GM12878 (cell line): ENCODE measurements around the gene AGBL3. TPM values are rescaled to one million over a fixed set of nuclear protein-coding genes. Genes with fewer than 3 reads are reported as not detected.

Source experiments
- ATAC-seq: fragments of 200-7000 bp; cut with Tn5 transposase; 3 replicates; pipeline ENCODE4 v1.9.1; 2020; ENCODE audit warnings: mild to moderate bottlenecking, moderate library complexity
- BruUV-seq: library from RNA; stranded (reverse); fragments of 400-500 nt; replicated peaks from 2 replicates; lab custom pipeline; 2021; lab: Mats Ljungman, UMichigan
- CTCF ChIA-PET: fragments of 300-600 bp; sonication (Branson Sonifier 250); formaldehyde crosslinking; extraction: SDS; loops from one replicate; lab custom pipeline; 2021; ENCODE audit warnings: inconsistent platforms; lab: Yijun Ruan, JAX
- POLR2A ChIA-PET: fragments of 350-600 bp; formaldehyde crosslinking; extraction: SDS; loops from one replicate; lab custom pipeline; 2021; ENCODE audit warnings: inconsistent platforms; lab: Charles Lee
- RAD21 ChIA-PET: fragments of 300-600 bp; sonication (Branson Sonifier 250); formaldehyde crosslinking; loops from one replicate; lab custom pipeline; 2023; ENCODE audit warnings: antibody characterized with exemption; ENCODE audit not compliant: unreplicated experiment; lab: Charles Lee
- SMC1A ChIA-PET: fragments of 300-600 bp; sonication (Branson Sonifier 250); formaldehyde crosslinking; loops from one replicate; lab custom pipeline; 2023; ENCODE audit not compliant: unreplicated experiment, uncharacterized antibody; lab: Charles Lee
- DNase-seq: peaks from one replicate; pipeline ENCODE4 v3.0.0-alpha.2; 2011; ENCODE audit warnings: low read depth, low spot score
- FAIRE-seq: peaks from 3 replicates; lab custom pipeline; 2011; peaks lifted over from hg19 to GRCh38; lab: Jason Lieb, UNC
- H2AFZ ChIP-seq: 2 replicates; pipeline ENCODE4 v1.6.0; 2011; ENCODE audit warnings: low read depth, low read length, control low read depth; ENCODE audit not compliant: control insufficient read depth
- H3K27ac ChIP-seq: 2 replicates; pipeline ENCODE4 v1.5.1; 2011; ENCODE audit warnings: control low read depth; ENCODE audit not compliant: control insufficient read depth, insufficient read depth
- H3K27me3 ChIP-seq, 2 experiments: replicated peaks in 1 of 2; 2 replicates each; pipeline versions ENCODE4 v1.6.0 to v1.6.1; 2011; ENCODE audit warnings: low read length in 1 of 2; ENCODE audit not compliant: control insufficient read depth in 2 of 2, insufficient read depth in 2 of 2
- H3K36me3 ChIP-seq, 2 experiments: 2 replicates each; pipeline ENCODE4 v1.5.1; 2011; ENCODE audit warnings: low read length in 1 of 2; ENCODE audit not compliant: control insufficient read depth in 2 of 2, insufficient read depth in 2 of 2
- H3K4me1 ChIP-seq: 2 replicates; pipeline ENCODE4 v1.6.1; 2011; ENCODE audit warnings: mild to moderate bottlenecking, low read length, moderate library complexity, mixed read lengths; ENCODE audit not compliant: control insufficient read depth, insufficient read depth
- H3K4me2 ChIP-seq: 2 replicates; pipeline ENCODE4 v1.6.0; 2011; ENCODE audit warnings: control low read depth; ENCODE audit not compliant: control insufficient read depth, insufficient read depth
- H3K4me3 ChIP-seq: fragments of 200-600 bp; sonication (generic); 2 replicates; pipeline ENCODE4 v1.5.1; 2016
- H3K79me2 ChIP-seq: 2 replicates; pipeline ENCODE4 v1.6.0; 2011; ENCODE audit warnings: low read length; ENCODE audit not compliant: control insufficient read depth, insufficient read depth
- H3K9ac ChIP-seq: 2 replicates; pipeline ENCODE4 v1.8.0; 2011; ENCODE audit warnings: low read length, control low read depth, mixed read lengths; ENCODE audit not compliant: control insufficient read depth, insufficient read depth
- H3K9me3 ChIP-seq: replicated peaks from 3 replicates; pipeline ENCODE4 v1.5.1; 2011; ENCODE audit warnings: mild to moderate bottlenecking, low read length; ENCODE audit not compliant: control insufficient read depth, insufficient read depth
- H4K20me1 ChIP-seq: 2 replicates; pipeline ENCODE4 v1.6.0; 2011; ENCODE audit not compliant: control insufficient read depth, insufficient read depth
- ASH2L ChIP-seq: fragments of 300-600, 200-600 bp; sonication (generic); IDR thresholded peaks from 2 replicates; pipeline ENCODE4 v1.6.1; 2017; ENCODE audit warnings: low read depth, mild to moderate bottlenecking, borderline replicate concordance
- ATF3 ChIP-seq: IDR thresholded peaks from 2 replicates; pipeline ENCODE4 v1.6.1; 2011; ENCODE audit warnings: low read depth, mild to moderate bottlenecking, low read length, moderate library complexity, borderline replicate concordance; ENCODE audit errors: extremely low read depth
- CHD2 ChIP-seq: IDR thresholded peaks from 2 replicates; pipeline ENCODE4 v1.6.1; 2011; ENCODE audit warnings: low read depth, low read length, improper control_type of control experiment, borderline replicate concordance
- HDGF ChIP-seq: fragments of 450-650 bp; IDR thresholded peaks from 2 replicates; pipeline ENCODE4 v1.6.1; 2016; ENCODE audit warnings: antibody characterized with exemption
- IKZF2 ChIP-seq, 2 experiments: fragments of 450-650 bp; IDR thresholded peaks; 2 replicates each; pipeline ENCODE4 v1.6.1; 2017; ENCODE audit warnings: mild to moderate bottlenecking in 2 of 2, moderate library complexity in 2 of 2
- JUNB ChIP-seq: IDR thresholded peaks from 2 replicates; pipeline ENCODE4 v1.6.1; 2016; ENCODE audit warnings: antibody characterized with exemption, mild to moderate bottlenecking
- MEF2B ChIP-seq: fragments of 450-650 bp; IDR thresholded peaks from 2 replicates; pipeline ENCODE4 v1.6.1; 2018; ENCODE audit warnings: mild to moderate bottlenecking, moderate library complexity; ENCODE audit not compliant: partially characterized antibody, poor library complexity, severe bottlenecking
- POLR2A ChIP-seq: IDR thresholded peaks from 2 replicates; pipeline ENCODE4 v1.6.1; 2011; ENCODE audit warnings: low read depth, mild to moderate bottlenecking, low read length
- REST ChIP-seq: IDR thresholded peaks from 2 replicates; pipeline ENCODE4 v1.6.1; 2012; ENCODE audit warnings: mild to moderate bottlenecking, low read depth, low read length
- SMAD1 ChIP-seq: fragments of 450-650 bp; IDR thresholded peaks from 2 replicates; pipeline ENCODE4 v1.6.1; 2018; ENCODE audit warnings: mild to moderate bottlenecking, low read depth; ENCODE audit not compliant: partially characterized antibody
- SREBF2 ChIP-seq: IDR thresholded peaks from 2 replicates; pipeline ENCODE4 v1.6.1; 2012; ENCODE audit warnings: mild to moderate bottlenecking, low read length
- TCF3 ChIP-seq: IDR thresholded peaks from 2 replicates; pipeline ENCODE4 v1.6.1; 2012; ENCODE audit warnings: low read depth, mild to moderate bottlenecking, low read length, borderline replicate concordance; ENCODE audit not compliant: insufficient read depth
- ZBTB40 ChIP-seq: fragments of 450-650 bp; IDR thresholded peaks from 2 replicates; pipeline ENCODE4 v1.6.1; 2016; ENCODE audit warnings: mild to moderate bottlenecking, moderate library complexity, borderline replicate concordance
- in situ Hi-C: fragments of 300-500 bp; cut with MboI; formaldehyde crosslinking; loops from 9 replicates; pipeline ENCODE4 v1.14.3; 2018; ENCODE audit warnings: mixed read lengths
- intact Hi-C: fragments of 100-400 bp; cut with micrococcal nuclease; formaldehyde crosslinking; loops from one replicate; pipeline ENCODE4 v1.14.2; 2022; ENCODE audit not compliant: unreplicated experiment
- polyA plus RNA-seq, 11 experiments: library from polyadenylated mRNA; depleted of rRNA in 4 of 11; unstranded in 6 of 11; stranded (reverse) in 5 of 11; fragments of >200 nt; fragmentation: Nextera tagmentation in 4 of 11; fragmentation: Illumina TruSeq in 1 of 11; extraction: Ambion mirVana in 4 of 11; extraction: Trizol in 1 of 11; gene quantifications; 1 replicate in 1 of 11; 2 replicates in 10 of 11; pipeline versions ENCODE4 v1.2.1 to v1.2.3, GENCODE V29; 2011 to 2016; ENCODE audit warnings: inconsistent platforms in 2 of 11, missing spikeins in 2 of 11, low read depth in 1 of 11
- total RNA-seq, 4 experiments: library from RNA; depleted of rRNA in 3 of 4; stranded (reverse); fragments of >200 nt in 3 of 4; fragmentation: Illumina TruSeq in 1 of 4; extraction: Trizol in 1 of 4; gene quantifications; 2 replicates each; pipeline versions ENCODE4 v1.2.1 to v1.2.3, GENCODE V29; 2013 to 2021

AGBL3 gene
- total and polyA plus RNA-seq, 10 of the 15 experiments (the other 5 are each of a cell fraction or from before 2014, with no cell fraction given): 0.82 to 12.4 (median 3.7) TPM

- TF ChIP-seq MEF2B: no peak
These were observed 15.3 kb downstream of the AGBL3 start (continued) for GRCh38 chr7:135001390-135002165.

GRCh38 chr7:135012229-135012628 is 25.9 kb downstream of the AGBL3 start:
- H3K27me3 ChIP-seq: no peaks in the 10 kb centered on the region
- no peak overlapping the region for H3K4me2 ChIP-seq
- FAIRE-seq (no peak), ATAC-seq (no peak), DNase-seq (no peak)
- no peak overlapping the region for H3K9ac ChIP-seq
- no peaks in the 10 kb centered on the region for H3K9me3 ChIP-seq
- CTCF ChIA-PET: no interaction called here
- in situ Hi-C loops: no loop called here
- no peak overlapping the region for H3K4me3 ChIP-seq
- no peaks in the 10 kb centered on the region for H3K4me1 ChIP-seq
- H2AFZ ChIP-seq: no peak overlapping the region
- no peaks in the 10 kb centered on the region for H3K36me3 ChIP-seq
- RAD21 ChIA-PET: no interaction called here
- BruUV-seq: no TSS peak
- H3K79me2 ChIP-seq: no peaks in the 10 kb centered on the region
- intact Hi-C loops: no loop called here
- SMC1A ChIA-PET: no interaction called here
- H4K20me1 ChIP-seq: no peaks in the 10 kb centered on the region
- POLR2A ChIA-PET: no interaction called here
- H3K27ac ChIP-seq: no peak overlapping the region
- TF ChIP-seq SMAD1 (no peak), JUNB (no peak), POLR2A (no peak), ASH2L (no peak), ATF3 (no peak), HDGF (no peak), IKZF2 (IDR thresholded peaks at IDR 0.05) (no peak), SREBF2 (no peak), CHD2 (no peak), REST (no peak), ZBTB40 (no peak), TCF3 (no peak)
